HK-2 (cell line): ENCODE data around the gene KAZN.
"Not testable (repeated sequence)": the region's sequence is repeated elsewhere in the genome, so short reads cannot be mapped to it uniquely, and the experiment has no call there.

ENCODE experiments used
- DNase-seq: peaks from one replicate; pipeline ENCODE4 v3.0.0-alpha.2; 2018; ENCODE audit not compliant: unreplicated experiment

Gene KAZN

GRCh38 chr1:15110867-15111230 is 512.4 kb downstream of the KAZN start:
- DNase-seq, result no peak

- DNase-seq, result no peak
Observed at GRCh38 chr1:15113146-15113545, 514.7 kb downstream of the KAZN start.

GRCh38 chr1:15114884-15115283 is 516.4 kb downstream of the KAZN start:
- no peak for DNase-seq

GRCh38 chr1:15115542-15116330 is 517.3 kb downstream of the KAZN start:
- no peak for DNase-seq

- no peak for DNase-seq
Observed at GRCh38 chr1:15116966-15117365, 518.5 kb downstream of the KAZN start.

GRCh38 chr1:15117671-15118325 is 519.3 kb downstream of the KAZN start:
- DNase-seq, result no peak

GRCh38 chr1:15118579-15118978 is 520.1 kb downstream of the KAZN start:
- DNase-seq, result no peak

GRCh38 chr1:15120251-15120945 is 521.9 kb downstream of the KAZN start:
- DNase-seq, result no peak

- DNase-seq, result no peak
Observed at GRCh38 chr1:15122331-15122730, 523.8 kb downstream of the KAZN start.

- DNase-seq, result no peak
Observed at GRCh38 chr1:15123270-15123669, 524.8 kb downstream of the KAZN start.

GRCh38 chr1:15123925-15124324 is 525.4 kb downstream of the KAZN start:
- DNase-seq, result no peak

- no peak for DNase-seq
Observed at GRCh38 chr1:15124362-15125100, 526.0 kb downstream of the KAZN start.

- DNase-seq, result no peak
Observed at GRCh38 chr1:15125101-15125745, 526.7 kb downstream of the KAZN start.

GRCh38 chr1:15128077-15128476 is 529.6 kb downstream of the KAZN start:
- DNase-seq, result no peak

- DNase-seq, result peak; percentile 78
Observed at GRCh38 chr1:15128520-15129313, 530.2 kb downstream of the KAZN start.

GRCh38 chr1:15129944-15130343 is 531.5 kb downstream of the KAZN start:
- no peak for DNase-seq

- no peak for DNase-seq
Observed at GRCh38 chr1:15130607-15131006, 532.1 kb downstream of the KAZN start.

- no peak for DNase-seq
Observed at GRCh38 chr1:15132965-15133364, 534.5 kb downstream of the KAZN start.

- no peak for DNase-seq
Observed at GRCh38 chr1:15134285-15134684, 535.8 kb downstream of the KAZN start.

- DNase-seq, result not testable (repeated sequence)
Observed at GRCh38 chr1:15135604-15136003, 537.1 kb downstream of the KAZN start.

- DNase-seq, result peak; percentile 8
Observed at GRCh38 chr1:15137809-15138208, 539.3 kb downstream of the KAZN start.
